GM13976 (cell line): ENCODE results near the gene TOR1AIP1.

Experiments used
- DNase-seq: peaks from one replicate; pipeline ENCODE4 v3.0.0; 2012; ENCODE audit warnings: low spot score
- CTCF ChIP-seq: IDR thresholded peaks from 2 replicates; pipeline ENCODE4 v1.5.1; 2012; ENCODE audit warnings: borderline replicate concordance, mild to moderate bottlenecking; ENCODE audit not compliant: insufficient read depth; ENCODE audit errors: extremely low read depth, missing control alignments, control extremely low read depth
- in situ Hi-C: fragments of 300-500 bp; cut with MboI; formaldehyde crosslinking; loops from one replicate; pipeline ENCODE4 v1.12.0; 2022; ENCODE audit warnings: low sequenced_read_pairs, mixed read lengths, inconsistent platforms; ENCODE audit not compliant: unreplicated experiment

The TOR1AIP1 gene

GRCh38 chr1:179925302-179925701 lies 43.2 kb downstream of the TOR1AIP1 start:
- no peak for TF ChIP-seq CTCF
- no peak for DNase-seq
- in situ Hi-C loops, result no loop called here

- no peak for DNase-seq
- TF ChIP-seq CTCF, result no peak
- in situ Hi-C loops, result no loop called here
Measured at GRCh38 chr1:179925922-179926849, 44.1 kb downstream of the TOR1AIP1 start.

- DNase-seq, result no peak
- in situ Hi-C loops, result no loop called here
- TF ChIP-seq CTCF, result no peak
Measured at GRCh38 chr1:179926850-179927205, 44.7 kb downstream of the TOR1AIP1 start.

GRCh38 chr1:179929955-179930798 lies 48.1 kb downstream of the TOR1AIP1 start:
- in situ Hi-C loops, result no loop called here
- TF ChIP-seq CTCF, result no peak
- no peak for DNase-seq

DNA sequence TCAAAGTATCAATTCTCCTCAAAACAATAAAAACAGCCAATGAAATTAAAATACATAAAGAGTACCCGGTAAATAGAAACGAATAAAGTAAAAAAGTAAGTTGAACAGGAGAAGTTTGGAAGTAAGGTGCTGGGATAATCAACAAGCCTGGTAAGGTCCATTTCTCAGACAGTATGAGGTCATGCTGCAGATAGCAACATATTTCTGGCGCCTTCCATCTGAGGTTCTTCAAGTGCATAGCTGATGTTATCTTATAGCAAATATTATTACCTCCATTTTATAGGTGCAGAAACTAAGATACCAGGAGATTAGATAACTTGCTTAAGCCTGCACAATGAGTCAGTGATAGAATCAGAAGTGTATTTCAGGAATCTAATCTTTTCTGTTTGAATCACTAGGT lies 48.8 kb downstream of the TOR1AIP1 start:
- TF ChIP-seq CTCF, result no peak
- in situ Hi-C loops, result no loop called here
- no peak for DNase-seq

DNA sequence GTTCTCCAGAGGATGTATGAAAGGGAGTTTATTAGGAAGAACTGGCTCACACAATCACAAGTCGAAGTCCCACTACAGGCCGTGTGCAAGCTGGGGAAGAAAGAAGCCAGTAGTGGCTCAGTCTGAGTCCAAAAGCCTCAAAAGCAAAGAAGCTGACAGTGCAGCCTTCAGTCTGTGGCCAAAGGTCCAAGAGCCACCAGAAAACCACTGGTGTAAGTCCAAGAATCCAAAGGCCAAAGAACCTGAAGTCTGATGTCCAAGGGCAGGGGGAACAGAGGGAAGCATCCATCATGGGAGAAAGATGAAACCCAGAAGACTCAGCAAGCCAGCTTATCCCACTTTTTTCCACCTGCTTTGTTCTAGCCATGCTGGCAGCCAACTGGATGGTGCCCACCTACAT lies 51.1 kb downstream of the TOR1AIP1 start:
- no peak for DNase-seq
- in situ Hi-C loops, result no loop called here
- no peak for TF ChIP-seq CTCF
